H1 (cell line): ENCODE measurements around the gene CUEDC1. TPM values are rescaled to one million over a fixed set of nuclear protein-coding genes. Genes with fewer than 3 reads are reported as not detected.

ENCODE experiments used
- CTCF ChIA-PET: fragments of 300-600 bp; sonication (Branson Sonifier 250); formaldehyde crosslinking; loops from one replicate; lab custom pipeline; 2021; ENCODE audit not compliant: partially characterized antibody; lab: Charles Lee
- POLR2A ChIA-PET: fragments of 300-600 bp; sonication (Branson Sonifier 250); formaldehyde crosslinking; loops from one replicate; lab custom pipeline; 2021; ENCODE audit warnings: inconsistent platforms; ENCODE audit not compliant: partially characterized antibody; lab: Charles Lee
- DNase-seq, 2 experiments: peaks; one replicate each; pipeline versions ENCODE4 v3.0.0 to v3.0.0-alpha.2; 2010 to 2022; ENCODE audit warnings: low spot score in 2 of 2, low read depth in 1 of 2, mixed read lengths in 1 of 2
- FAIRE-seq: peaks from 2 replicates; lab custom pipeline; 2011; peaks lifted over from hg19 to GRCh38; lab: Jason Lieb, UNC
- H2AFZ ChIP-seq: 2 replicates; pipeline ENCODE4 v1.8.1; 2012; ENCODE audit warnings: low read length, inconsistent platforms
- H2AK5ac ChIP-seq: 2 replicates; pipeline ENCODE4 v1.6.1; 2013; ENCODE audit warnings: low read depth, low read length
- H2BK120ac ChIP-seq: replicated peaks from 2 replicates; pipeline ENCODE3; 2013; ENCODE audit warnings: low read depth, low read length, inconsistent platforms
- H2BK12ac ChIP-seq: 2 replicates; pipeline ENCODE4 v1.6.1; 2013; ENCODE audit warnings: low read depth, low read length
- H2BK15ac ChIP-seq: 2 replicates; pipeline ENCODE4 v1.6.1; 2013; ENCODE audit warnings: low read length
- H2BK20ac ChIP-seq: 2 replicates; pipeline ENCODE4 v1.6.1; 2013; ENCODE audit warnings: low read length
- H2BK5ac ChIP-seq: 2 replicates; pipeline ENCODE4 v1.6.1; 2013; ENCODE audit warnings: low read depth, low read length
- H3K14ac ChIP-seq: 2 replicates; pipeline ENCODE4 v1.6.1; 2013; ENCODE audit warnings: inconsistent platforms; ENCODE audit not compliant: insufficient read length
- H3K18ac ChIP-seq: 2 replicates; pipeline ENCODE4 v1.6.1; 2013; ENCODE audit warnings: low read length; ENCODE audit errors: extremely low read depth
- H3K23ac ChIP-seq: 2 replicates; pipeline ENCODE4 v1.6.1; 2013; ENCODE audit warnings: inconsistent platforms; ENCODE audit not compliant: insufficient read length
- H3K23me2 ChIP-seq: 2 replicates; pipeline ENCODE4 v1.6.1; 2013; ENCODE audit warnings: low read depth, low read length
- H3K27ac ChIP-seq: 2 replicates; pipeline ENCODE4 v1.6.1; 2011; ENCODE audit warnings: low read depth, low read length, inconsistent platforms
- H3K27me3 ChIP-seq, 4 experiments: replicated peaks in 1 of 4; 1 replicate in 1 of 4; 2 replicates in 3 of 4; pipeline versions ENCODE4 v1.6.1 to v1.8.1; 2011 to 2013; ENCODE audit warnings: low read length in 3 of 4, mild to moderate bottlenecking in 3 of 4, inconsistent platforms in 2 of 4, mixed read lengths in 2 of 4, moderate library complexity in 1 of 4; ENCODE audit not compliant: control insufficient read depth in 3 of 4, insufficient read depth in 3 of 4; ENCODE audit errors: extremely low read depth in 1 of 4
- H3K36me3 ChIP-seq, 4 experiments: 2 replicates each; pipeline versions ENCODE4 v1.6.1 to v1.8.1; 2011 to 2013; ENCODE audit warnings: mild to moderate bottlenecking in 4 of 4, low read length in 3 of 4, moderate library complexity in 2 of 4, control low read depth in 1 of 4, inconsistent platforms in 1 of 4; ENCODE audit not compliant: insufficient read depth in 4 of 4, control insufficient read depth in 2 of 4
- H3K4ac ChIP-seq: replicated peaks from 2 replicates; pipeline ENCODE3; 2013; ENCODE audit warnings: low read length, low read depth, mixed read lengths, inconsistent platforms; ENCODE audit not compliant: insufficient read length
- H3K4me1 ChIP-seq, 4 experiments: replicated peaks in 1 of 4; 1 replicate in 1 of 4; 2 replicates in 3 of 4; pipeline versions ENCODE4 v1.6.1 to v1.8.1; 2011 to 2013; ENCODE audit warnings: low read length in 3 of 4, inconsistent platforms in 2 of 4, mixed read lengths in 1 of 4; ENCODE audit not compliant: insufficient read depth in 4 of 4, control insufficient read depth in 3 of 4
- H3K4me2 ChIP-seq, 2 experiments: 2 replicates each; pipeline versions ENCODE4 v1.6.1 to v1.8.1; 2011 to 2013; ENCODE audit warnings: low read depth in 2 of 2, low read length in 2 of 2, control low read depth in 1 of 2, inconsistent platforms in 1 of 2, mild to moderate bottlenecking in 1 of 2; ENCODE audit not compliant: insufficient read depth in 1 of 2
- H3K4me3 ChIP-seq, 4 experiments: fragments of 200-600, 300-600 bp in 1 of 4; sonication (generic), shearing (Covaris generic), sonication (Bioruptor Twin) in 1 of 4; 2 replicates each; pipeline versions ENCODE4 v1.5.1 to v1.8.1; 2011 to 2016; ENCODE audit warnings: low read length in 4 of 4, low read depth in 3 of 4, control low read depth in 2 of 4, inconsistent platforms in 2 of 4, mild to moderate bottlenecking in 2 of 4, mixed read lengths in 1 of 4, moderate library complexity in 1 of 4; ENCODE audit not compliant: insufficient read depth in 2 of 4; ENCODE audit errors: extremely low read depth in 1 of 4
- H3K56ac ChIP-seq: replicated peaks from 2 replicates; pipeline ENCODE3; 2013; ENCODE audit warnings: low read depth, mild to moderate bottlenecking, mixed read lengths, low read length, inconsistent platforms; ENCODE audit not compliant: insufficient read length
- H3K79me1 ChIP-seq: 2 replicates; pipeline ENCODE4 v1.6.1; 2013; ENCODE audit warnings: low read depth, low read length, control low read depth
- H3K79me2 ChIP-seq, 2 experiments: 2 replicates each; pipeline versions ENCODE4 v1.6.1 to v1.8.1; 2012 to 2013; ENCODE audit warnings: low read length in 2 of 2, mild to moderate bottlenecking in 2 of 2, inconsistent platforms in 1 of 2; ENCODE audit not compliant: insufficient read depth in 2 of 2, control insufficient read depth in 1 of 2
- H3K9ac ChIP-seq, 4 experiments: replicated peaks in 1 of 4; 1 replicate in 1 of 4; 2 replicates in 3 of 4; pipeline versions ENCODE4 v1.6.1 to v1.8.1; 2011 to 2013; ENCODE audit warnings: low read depth in 3 of 4, low read length in 3 of 4, control low read depth in 2 of 4, mild to moderate bottlenecking in 2 of 4, moderate library complexity in 2 of 4, inconsistent platforms in 1 of 4; ENCODE audit errors: extremely low read depth in 1 of 4
- H3K9me3 ChIP-seq, 2 experiments: 2 replicates each; pipeline versions ENCODE4 v1.6.1 to v1.8.1; 2012 to 2013; ENCODE audit warnings: mild to moderate bottlenecking in 2 of 2, moderate library complexity in 2 of 2, control low read depth in 1 of 2, inconsistent platforms in 1 of 2, low read depth in 1 of 2, low read length in 1 of 2, mixed read lengths in 1 of 2; ENCODE audit not compliant: insufficient read depth in 2 of 2
- H4K20me1 ChIP-seq, 2 experiments: replicated peaks in 1 of 2; 2 replicates each; pipeline versions ENCODE3 to v1.8.1; 2011 to 2013; ENCODE audit warnings: inconsistent platforms in 2 of 2, low read length in 2 of 2, mild to moderate bottlenecking in 1 of 2; ENCODE audit not compliant: insufficient read depth in 2 of 2, control insufficient read depth in 1 of 2
- H4K5ac ChIP-seq: 2 replicates; pipeline ENCODE4 v1.6.1; 2013; ENCODE audit warnings: low read length, low read depth, mixed read lengths, inconsistent platforms; ENCODE audit not compliant: insufficient read length
- H4K8ac ChIP-seq: 2 replicates; pipeline ENCODE4 v1.8.0; 2013; ENCODE audit warnings: mild to moderate bottlenecking, moderate library complexity, low read length, inconsistent platforms; ENCODE audit not compliant: insufficient read depth; ENCODE audit errors: extremely low read depth
- H4K91ac ChIP-seq: replicated peaks from 2 replicates; pipeline ENCODE3; 2013; ENCODE audit warnings: low read length, mixed read lengths, inconsistent platforms; ENCODE audit not compliant: insufficient read length
- BACH1 ChIP-seq: IDR thresholded peaks from 2 replicates; pipeline ENCODE4 v1.6.1; 2012; ENCODE audit warnings: low read length, improper control_type of control experiment
- EP300 ChIP-seq, 2 experiments: IDR thresholded peaks; 1 replicate in 1 of 2; 2 replicates in 1 of 2; pipeline ENCODE4 v1.6.1; 2011 to 2012; ENCODE audit warnings: low read depth in 2 of 2, low read length in 2 of 2, mild to moderate bottlenecking in 2 of 2, borderline replicate concordance in 1 of 2, inconsistent platforms in 1 of 2, moderate library complexity in 1 of 2
- MAX ChIP-seq: IDR thresholded peaks from 2 replicates; pipeline ENCODE4 v1.6.1; 2012; ENCODE audit warnings: inconsistent platforms
- NRF1 ChIP-seq: IDR thresholded peaks from 2 replicates; pipeline ENCODE4 v1.6.1; 2011; ENCODE audit warnings: mild to moderate bottlenecking, low read depth, low read length, improper control_type of control experiment
- RXRA ChIP-seq: IDR thresholded peaks from 2 replicates; pipeline ENCODE4 v1.6.1; 2011; ENCODE audit warnings: low read depth, mild to moderate bottlenecking, low read length, moderate library complexity; ENCODE audit not compliant: insufficient read depth
- SP2 ChIP-seq: IDR thresholded peaks from 2 replicates; pipeline ENCODE4 v1.6.1; 2012; ENCODE audit warnings: mild to moderate bottlenecking, low read length, inconsistent platforms
- WGBS, 2 experiments: shearing (Covaris generic) in 1 of 2; methylation state at CpG; one replicate each; pipeline versions ENCODE4 v1.1.6 to v1.1.7; 2013 to 2015; ENCODE audit warnings: low lambda C conversion rate in 2 of 2, mixed read lengths in 2 of 2, inconsistent platforms in 1 of 2, low coverage in 1 of 2, missing lambda C conversion rate in 1 of 2; ENCODE audit not compliant: insufficient replicate concordance in 2 of 2, insufficient coverage in 1 of 2, insufficient read length in 1 of 2; ENCODE audit errors: extremely low coverage in 1 of 2, missing lambda C conversion rate in 1 of 2; 5-methylcytosine and 5-hydroxymethylcytosine counted together
- polyA plus RNA-seq, 7 experiments: library from polyadenylated mRNA; depleted of rRNA in 3 of 7; stranded (reverse) in 5 of 7; unstranded in 2 of 7; fragments of >200 nt in 5 of 7; fragments of 200-250 nt in 2 of 7; gene quantifications; 1 replicate in 5 of 7; 2 replicates in 1 of 7; 4 replicates in 1 of 7; pipeline versions ENCODE4 v1.2.1 to v1.2.3, GENCODE V29; 2011 to 2013; ENCODE audit warnings: missing spikeins in 2 of 7, mixed read lengths in 2 of 7
- total RNA-seq: library from RNA; stranded (reverse); fragmentation: NEBNext Ultra II Directional; extraction: Animal tissue kit (Norgen Biotek cat#: 25700); gene quantifications from 2 replicates; pipeline ENCODE4 v1.2.1, GENCODE V29; 2021

Gene CUEDC1
- total and polyA plus RNA-seq, 2 of the 8 experiments (the other 6 are each of a cell fraction or from before 2014, with no cell fraction given), result 4.0 to 10.7 TPM

GRCh38 chr17:57889252-57889651, 66.0 kb downstream of the CUEDC1 start:
- no peak overlapping the region for H2BK12ac ChIP-seq
- no peak for TF ChIP-seq NRF1
- TF ChIP-seq MAX, result no peak
- no peak for TF ChIP-seq RXRA
- no peak for TF ChIP-seq SP2
- no peak for TF ChIP-seq BACH1
- TF ChIP-seq EP300 (IDR thresholded peaks at IDR 0.05; ENCODE audit: borderline replicate concordance in 1 of 2, low read depth in 2 of 2, low read length in 2 of 2), result no peak
- no peaks in the 10 kb centered on the region for H3K79me2 ChIP-seq
- H3K23me2 ChIP-seq, result no peaks in the 10 kb centered on the region
- 0 out of 2 replicates have a peak overlapping the region, but pooled peaks have one; percentile 19 for H3K18ac ChIP-seq
- DNase-seq (no peak), FAIRE-seq (no peak)
- H4K5ac ChIP-seq, result no peak overlapping the region
- no peak overlapping the region for H4K91ac ChIP-seq
- no peak overlapping the region for H3K4me3 ChIP-seq
- H3K23ac ChIP-seq, result no peak overlapping the region
- H2BK120ac ChIP-seq, result no peak overlapping the region
- H3K4me2 ChIP-seq, result no peak overlapping the region
- no peak overlapping the region for H2BK20ac ChIP-seq
- no peak overlapping the region for H2AFZ ChIP-seq
- H3K56ac ChIP-seq, result no peak overlapping the region
- H3K79me1 ChIP-seq, result no peaks in the 10 kb centered on the region
- 94% methylated on average over 2 of the region's 2 CpGs; no CpG with 5 or more reads in 1 of the 2 experiments for WGBS, 2 experiments
- no peak overlapping the region for H3K14ac ChIP-seq
- no peaks in the 10 kb centered on the region for H3K9me3 ChIP-seq
- CTCF ChIA-PET, result interaction anchor here (0.6 to 9.0 kb wide), 9 partner anchors 10 to 221 kb away, joined by 3 to 205 read pairs (median 5); partner anchors contain the start of gene CUEDC1
- no peak overlapping the region for H3K27ac ChIP-seq
- no peak overlapping the region for H3K9ac ChIP-seq
- H4K8ac ChIP-seq, result no peak overlapping the region
- H3K4me1 ChIP-seq, result peaks cover 8 to 10% (median 9%) of the 10 kb centered on the region in 4 experiments
- no peaks in the 10 kb centered on the region for H4K20me1 ChIP-seq
- H3K36me3 ChIP-seq, result no peaks in the 10 kb centered on the region
- no peak overlapping the region for H2BK15ac ChIP-seq
- H3K4ac ChIP-seq, result no peak overlapping the region
- no peak overlapping the region for H2AK5ac ChIP-seq
- H2BK5ac ChIP-seq, result no peak overlapping the region
- H3K27me3 ChIP-seq, result no peaks in the 10 kb centered on the region
- POLR2A ChIA-PET, result interaction anchor here (1.1 to 1.8 kb wide), 3 partner anchors 10 to 102 kb away, joined by 3 to 7 read pairs (median 4); no protein-coding TSS in a partner anchor
